Effector memory CD4-positive, alpha-beta T cell (primary cell): ENCODE data around the gene TMEM141.
"Not testable (repeated sequence)": the region's sequence is repeated elsewhere in the genome, so short reads cannot be mapped to it uniquely, and the experiment has no call there.

Experiments used
- DNase-seq, 3 donors: peaks; one replicate each; pipeline ENCODE4 v3.0.0-alpha.2; 2020
- H3K27ac ChIP-seq: 2 replicates; pipeline ENCODE4 v1.7.0; 2013; ENCODE audit warnings: mild to moderate bottlenecking, low read length, moderate library complexity; ENCODE audit not compliant: insufficient read depth, poor library complexity, severe bottlenecking
- H3K27me3 ChIP-seq: replicated peaks from 2 replicates; pipeline ENCODE4 v1.7.0; 2013; ENCODE audit warnings: mild to moderate bottlenecking, low read length; ENCODE audit not compliant: insufficient read depth, control insufficient read depth, poor library complexity, severe bottlenecking
- H3K36me3 ChIP-seq: 2 replicates; pipeline ENCODE4 v1.7.0; 2013; ENCODE audit warnings: mild to moderate bottlenecking, low read length, moderate library complexity; ENCODE audit not compliant: control insufficient read depth, insufficient read depth
- H3K4me1 ChIP-seq: 2 replicates; pipeline ENCODE4 v1.7.0; 2013; ENCODE audit warnings: low read length, mild to moderate bottlenecking; ENCODE audit not compliant: control insufficient read depth, insufficient read depth, poor library complexity, severe bottlenecking
- H3K4me3 ChIP-seq: 2 replicates; pipeline ENCODE4 v1.7.0; 2013; ENCODE audit warnings: low read length, low read depth, mild to moderate bottlenecking; ENCODE audit not compliant: insufficient read depth, poor library complexity, severe bottlenecking
- H3K9me3 ChIP-seq: 2 replicates; pipeline ENCODE4 v1.7.0; 2013; ENCODE audit warnings: mild to moderate bottlenecking, low read length, moderate library complexity; ENCODE audit not compliant: control insufficient read depth

The TMEM141 gene

GRCh38 chr9:136755302-136756133 lies 35.6 kb upstream of the TMEM141 start:
- H3K36me3 ChIP-seq, H3K27ac ChIP-seq, H3K4me1 ChIP-seq, H3K4me3 ChIP-seq, H3K27me3 ChIP-seq, DNase-seq, H3K9me3 ChIP-seq: not testable (repeated sequence)

- no peak overlapping the region for H3K27ac ChIP-seq
- H3K9me3 ChIP-seq = no peaks in the 10 kb centered on the region
- H3K4me3 ChIP-seq = no peak overlapping the region
- no peaks in the 10 kb centered on the region for H3K4me1 ChIP-seq
- H3K27me3 ChIP-seq = no peaks in the 10 kb centered on the region
- no peaks in the 10 kb centered on the region for H3K36me3 ChIP-seq
- no peak for DNase-seq
These were observed 35.1 kb upstream of the TMEM141 start for GRCh38 chr9:136756134-136756438.

- DNase-seq = no peak
- Histone ChIP-seq H3K36me3 (no peaks in the 10 kb centered on the region), H3K27me3 (no peaks in the 10 kb centered on the region), H3K4me3 (no peak overlapping the region), H3K27ac (no peak overlapping the region), H3K4me1 (no peaks in the 10 kb centered on the region), H3K9me3 (no peaks in the 10 kb centered on the region)
These were observed 34.3 kb upstream of the TMEM141 start for GRCh38 chr9:136756836-136757235.

GRCh38 chr9:136757328-136757727 lies 33.8 kb upstream of the TMEM141 start:
- DNase-seq = no peak
- Histone ChIP-seq H3K27ac (no peak overlapping the region), H3K9me3 (no peaks in the 10 kb centered on the region), H3K4me3 (no peak overlapping the region), H3K27me3 (no peaks in the 10 kb centered on the region), H3K4me1 (no peaks in the 10 kb centered on the region), H3K36me3 (no peaks in the 10 kb centered on the region)

GRCh38 chr9:136757751-136758140 lies 33.4 kb upstream of the TMEM141 start:
- no peak overlapping the region for H3K27ac ChIP-seq
- no peak overlapping the region for H3K4me3 ChIP-seq
- no peaks in the 10 kb centered on the region for H3K36me3 ChIP-seq
- H3K9me3 ChIP-seq = no peaks in the 10 kb centered on the region
- DNase-seq = no peak
- H3K4me1 ChIP-seq = no peaks in the 10 kb centered on the region
- H3K27me3 ChIP-seq = no peaks in the 10 kb centered on the region

- Histone ChIP-seq H3K4me3 (no peak overlapping the region), H3K36me3 (no peaks in the 10 kb centered on the region), H3K27ac (no peak overlapping the region), H3K9me3 (no peaks in the 10 kb centered on the region), H3K27me3 (no peaks in the 10 kb centered on the region), H3K4me1 (no peaks in the 10 kb centered on the region)
- no peak for DNase-seq
These were observed 32.1 kb upstream of the TMEM141 start for GRCh38 chr9:136759001-136759400.

GRCh38 chr9:136759436-136760325 lies 31.5 kb upstream of the TMEM141 start:
- Histone ChIP-seq H3K27ac (no peak overlapping the region), H3K4me1 (no peaks in the 10 kb centered on the region), H3K27me3 (no peaks in the 10 kb centered on the region), H3K36me3 (no peaks in the 10 kb centered on the region), H3K4me3 (no peak overlapping the region), H3K9me3 (no peaks in the 10 kb centered on the region)
- DNase-seq = no peak

GRCh38 chr9:136760424-136760823 lies 30.7 kb upstream of the TMEM141 start:
- H3K4me1 ChIP-seq = no peaks in the 10 kb centered on the region
- no peak for DNase-seq
- H3K9me3 ChIP-seq = no peaks in the 10 kb centered on the region
- no peak overlapping the region for H3K27ac ChIP-seq
- no peaks in the 10 kb centered on the region for H3K36me3 ChIP-seq
- no peaks in the 10 kb centered on the region for H3K27me3 ChIP-seq
- H3K4me3 ChIP-seq = no peak overlapping the region

- not testable (repeated sequence) for DNase-seq, H3K27me3 ChIP-seq, H3K27ac ChIP-seq, H3K9me3 ChIP-seq, H3K36me3 ChIP-seq, H3K4me1 ChIP-seq, H3K4me3 ChIP-seq
These were observed 30.2 kb upstream of the TMEM141 start for GRCh38 chr9:136760834-136761544.

GRCh38 chr9:136761545-136761981 lies 29.6 kb upstream of the TMEM141 start:
- no peaks in the 10 kb centered on the region for H3K4me1 ChIP-seq
- no peak for DNase-seq
- no peaks in the 10 kb centered on the region for H3K27me3 ChIP-seq
- no peak overlapping the region for H3K27ac ChIP-seq
- no peaks in the 10 kb centered on the region for H3K9me3 ChIP-seq
- H3K36me3 ChIP-seq = no peaks in the 10 kb centered on the region
- H3K4me3 ChIP-seq = no peak overlapping the region
